GM19043 (cell line): Measurements from ENCODE around the gene ZFYVE26.
"Not testable (repeated sequence)": the region's sequence is repeated elsewhere in the genome, so short reads cannot be mapped to it uniquely, and the experiment has no call there.

Source experiments
- ATAC-seq: cut with Tn5 transposase; IDR thresholded peaks from one replicate; pipeline ENCODE4 v1.9.1; 2021; ENCODE audit warnings: low read depth; ENCODE audit not compliant: unreplicated experiment

The ZFYVE26 gene

GRCh38 chr14:67759916-67760315 lies 56.5 kb downstream of the ZFYVE26 start:
- ATAC-seq, result no peak

GRCh38 chr14:67757175-67757574 lies 59.2 kb downstream of the ZFYVE26 start:
- no peak for ATAC-seq

- no peak for ATAC-seq
Observed at GRCh38 chr14:67756496-67756895, 59.9 kb downstream of the ZFYVE26 start.

GRCh38 chr14:67749341-67750084 lies 66.9 kb downstream of the ZFYVE26 start:
- no peak for ATAC-seq

DNA sequence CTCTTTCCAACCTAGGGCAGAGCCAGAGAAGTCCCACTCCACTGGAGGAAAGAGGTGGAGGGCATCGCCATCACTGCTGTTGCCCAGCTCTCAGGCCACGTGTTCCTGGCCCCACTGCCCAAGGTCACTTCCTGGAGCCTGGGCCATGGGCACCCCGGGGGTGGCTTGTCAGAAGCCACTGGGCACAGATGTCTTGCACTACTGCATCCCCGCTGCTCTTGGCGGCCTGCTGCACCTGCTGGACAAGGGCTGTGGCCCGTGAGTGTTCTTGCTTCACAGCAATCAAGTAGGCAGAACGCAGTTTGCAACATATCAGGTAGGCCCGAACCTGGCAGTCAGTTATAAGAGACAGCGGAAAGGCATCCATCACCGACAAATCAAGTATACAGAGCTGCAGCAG lies 68.1 kb downstream of the ZFYVE26 start:
- no peak for ATAC-seq

- ATAC-seq, result no peak
Observed at GRCh38 chr14:67746927-67747326, 69.5 kb downstream of the ZFYVE26 start.

GRCh38 chr14:67744046-67744445 lies 72.3 kb downstream of the ZFYVE26 start:
- ATAC-seq, result no peak

GRCh38 chr14:67738740-67739504 lies 77.5 kb downstream of the ZFYVE26 start:
- no peak for ATAC-seq

- no peak for ATAC-seq
Observed at GRCh38 chr14:67736771-67737170, 79.6 kb downstream of the ZFYVE26 start.

GRCh38 chr14:67735336-67736147 lies 80.8 kb downstream of the ZFYVE26 start:
- ATAC-seq, result no peak

DNA sequence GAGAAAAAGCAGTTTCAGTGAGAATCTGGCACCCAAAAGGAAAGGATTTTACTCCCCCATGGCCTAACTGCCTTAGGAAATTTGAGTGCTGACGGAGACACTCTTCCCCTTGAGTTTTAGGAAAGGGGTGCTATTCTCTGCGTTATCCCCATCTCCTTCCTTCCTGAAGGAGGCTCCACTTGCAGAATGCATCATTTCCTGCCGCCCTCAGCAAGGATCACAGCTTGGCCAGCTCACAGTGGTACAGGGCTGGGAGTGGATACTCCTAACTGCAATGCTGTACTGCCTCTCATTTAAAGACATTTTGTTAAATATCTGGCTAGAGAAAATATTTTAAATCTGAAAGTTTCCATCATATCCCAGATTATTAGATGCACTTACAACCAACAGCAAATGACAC lies 81.7 kb downstream of the ZFYVE26 start:
- ATAC-seq, result no peak

DNA sequence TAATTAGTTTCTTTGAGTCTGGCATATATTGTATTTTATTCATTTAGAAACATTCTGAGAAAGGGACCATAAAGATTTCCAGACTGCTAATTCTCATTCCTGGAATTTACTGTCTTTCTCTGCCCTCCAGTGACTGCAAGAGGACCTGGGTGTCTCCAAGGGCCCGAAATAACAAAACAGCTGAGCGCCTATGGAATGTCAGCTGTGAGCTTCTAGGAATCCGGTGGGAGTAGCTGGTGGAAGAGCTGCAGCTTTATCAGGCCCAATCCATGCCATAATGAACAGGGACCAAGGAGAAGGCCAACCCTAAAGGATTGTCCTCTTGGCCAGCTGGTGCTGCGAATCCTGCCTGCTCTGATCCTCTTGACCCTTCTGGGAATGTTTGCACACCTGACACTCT lies 82.8 kb downstream of the ZFYVE26 start:
- ATAC-seq, result no peak

GRCh38 chr14:67729072-67729885 lies 87.1 kb downstream of the ZFYVE26 start:
- no peak for ATAC-seq

- ATAC-seq, result no peak
Observed at GRCh38 chr14:67728258-67728657, 88.1 kb downstream of the ZFYVE26 start.

GRCh38 chr14:67727361-67727760 lies 89.0 kb downstream of the ZFYVE26 start:
- ATAC-seq, result no peak

DNA sequence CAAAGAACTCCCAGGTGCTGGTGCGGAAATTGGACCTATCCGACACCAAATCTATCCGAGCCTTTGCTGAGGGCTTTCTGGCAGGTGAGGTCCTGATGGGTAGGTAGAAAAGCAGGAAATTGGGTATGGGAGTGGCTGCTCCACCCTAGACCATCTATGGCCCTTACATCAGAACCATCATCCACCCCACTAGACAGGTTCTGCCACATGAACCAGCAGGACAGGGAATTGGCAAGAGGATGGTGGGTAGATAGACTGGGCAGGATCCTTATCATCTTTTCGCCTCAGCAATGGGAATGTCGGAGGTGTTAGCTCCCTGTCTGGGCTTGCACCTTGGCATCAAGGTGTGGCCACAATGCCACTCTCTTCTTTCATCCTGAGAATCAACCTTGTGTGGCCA lies 91.2 kb downstream of the ZFYVE26 start:
- ATAC-seq, result no peak

GRCh38 chr14:67722293-67722692 lies 94.1 kb downstream of the ZFYVE26 start:
- no peak for ATAC-seq

GRCh38 chr14:67721875-67722274 lies 94.5 kb downstream of the ZFYVE26 start:
- ATAC-seq, result no peak

- ATAC-seq, result no peak
Observed at GRCh38 chr14:67719866-67720265, 96.5 kb downstream of the ZFYVE26 start.

DNA sequence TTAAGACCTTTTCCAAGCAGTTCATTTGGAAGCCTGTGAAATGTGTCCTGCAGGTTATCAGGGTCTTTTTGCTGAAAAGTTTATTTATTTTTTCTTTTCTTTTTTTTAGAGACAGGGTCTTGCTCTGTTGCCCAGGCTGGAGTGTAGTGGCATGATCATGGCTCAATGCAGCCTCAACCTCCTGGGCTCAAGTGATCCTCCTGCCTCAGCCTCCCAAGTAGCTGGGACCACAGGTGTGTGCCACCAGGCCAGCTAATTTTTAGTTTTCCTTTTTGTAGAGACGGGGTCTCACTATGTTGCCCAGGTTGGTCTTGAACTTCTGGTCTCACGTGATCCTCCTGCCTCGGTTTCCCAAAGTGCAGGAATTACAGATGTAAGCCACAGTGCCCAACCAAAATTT lies 97.0 kb downstream of the ZFYVE26 start:
- not testable (repeated sequence) for ATAC-seq
